ENCODE measurements around the gene PTCD1. TPM values are rescaled to one million over a fixed set of nuclear protein-coding genes. Genes with fewer than 3 reads are reported as not detected.

PTCD1 gene
- total RNA-seq, 1 experiment from 2014 or later = 15.0 TPM

DNA sequence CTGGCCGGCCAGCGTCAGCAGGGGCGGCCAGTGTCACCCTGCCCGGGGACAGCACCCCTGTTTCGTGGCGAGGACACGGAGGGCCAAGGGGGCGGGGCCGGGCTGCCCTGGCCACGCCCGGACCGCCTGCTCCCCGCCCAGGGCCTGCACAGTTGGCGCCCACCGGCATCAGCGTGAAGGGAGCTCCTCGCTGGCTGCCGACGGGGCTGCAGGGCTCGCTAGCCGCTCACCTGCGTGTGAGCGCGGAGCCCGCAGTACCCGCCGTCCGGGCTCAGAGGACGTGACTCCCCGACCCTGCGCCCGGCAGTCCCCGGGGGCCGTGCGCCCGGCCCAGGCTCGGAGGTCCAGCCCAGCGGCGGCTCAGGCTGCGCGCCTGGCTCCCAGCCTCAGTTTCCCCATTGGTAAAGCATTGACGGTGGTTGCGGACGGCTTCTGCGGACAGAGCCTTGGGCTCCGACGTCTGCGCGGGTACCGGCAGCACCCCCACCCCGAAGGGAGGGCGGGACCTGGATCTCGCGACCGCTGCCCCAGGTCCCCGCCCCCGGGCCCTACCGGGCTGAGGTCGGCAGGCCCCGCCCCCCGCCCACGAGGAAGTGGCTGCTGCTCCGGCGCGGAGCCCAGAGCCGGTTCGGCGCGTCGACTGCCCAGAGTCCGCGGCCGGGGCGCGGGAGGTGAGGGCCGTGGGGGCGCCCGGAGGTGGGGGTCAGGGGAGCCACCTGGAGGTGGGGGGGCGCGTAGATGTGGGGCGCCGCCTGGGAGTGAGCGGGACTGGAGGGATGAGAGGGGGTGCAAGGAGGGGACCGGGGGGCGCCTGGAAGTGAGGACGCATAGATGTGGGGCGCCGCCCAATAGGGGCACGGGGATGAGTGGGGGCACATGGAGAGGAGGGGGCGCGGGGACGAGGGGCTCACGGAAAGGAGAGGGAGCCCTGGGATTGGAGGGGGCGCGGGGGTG, 64.2 kb downstream of the PTCD1 start, which contains the start of gene ARPC1B:
Gene ARPC1B (plus strand): TSS at position 620 of the 954 bp plus-strand sequence. CDS start 10,985 bp downstream, outside the sequence.
- Histone ChIP-seq H3K9me3 (ENCODE audit: control insufficient read depth, insufficient read depth, low read depth, low read length) (no peaks in the 10 kb centered on the region), H3K4me1 (ENCODE audit: control insufficient read depth, insufficient read depth, low read length) (peaks cover 33% of the 10 kb centered on the region), H3K36me3 (ENCODE audit: control insufficient read depth, insufficient read depth, low read length) (no peaks in the 10 kb centered on the region; the same call in 1 of the 2 replicates), H3K27me3 (ENCODE audit: control insufficient read depth, insufficient read depth, low read length) (no peaks in the 10 kb centered on the region), H3K4me3 (ENCODE audit: low read depth in 2 of 2, low read length in 2 of 2) (peak within 1 kb of the TSS; percentile 63 to 81), H3K27ac (ENCODE audit: low read length) (peak within 1 kb of the TSS; percentile 77)
- TF ChIP-seq, protein P1, sequence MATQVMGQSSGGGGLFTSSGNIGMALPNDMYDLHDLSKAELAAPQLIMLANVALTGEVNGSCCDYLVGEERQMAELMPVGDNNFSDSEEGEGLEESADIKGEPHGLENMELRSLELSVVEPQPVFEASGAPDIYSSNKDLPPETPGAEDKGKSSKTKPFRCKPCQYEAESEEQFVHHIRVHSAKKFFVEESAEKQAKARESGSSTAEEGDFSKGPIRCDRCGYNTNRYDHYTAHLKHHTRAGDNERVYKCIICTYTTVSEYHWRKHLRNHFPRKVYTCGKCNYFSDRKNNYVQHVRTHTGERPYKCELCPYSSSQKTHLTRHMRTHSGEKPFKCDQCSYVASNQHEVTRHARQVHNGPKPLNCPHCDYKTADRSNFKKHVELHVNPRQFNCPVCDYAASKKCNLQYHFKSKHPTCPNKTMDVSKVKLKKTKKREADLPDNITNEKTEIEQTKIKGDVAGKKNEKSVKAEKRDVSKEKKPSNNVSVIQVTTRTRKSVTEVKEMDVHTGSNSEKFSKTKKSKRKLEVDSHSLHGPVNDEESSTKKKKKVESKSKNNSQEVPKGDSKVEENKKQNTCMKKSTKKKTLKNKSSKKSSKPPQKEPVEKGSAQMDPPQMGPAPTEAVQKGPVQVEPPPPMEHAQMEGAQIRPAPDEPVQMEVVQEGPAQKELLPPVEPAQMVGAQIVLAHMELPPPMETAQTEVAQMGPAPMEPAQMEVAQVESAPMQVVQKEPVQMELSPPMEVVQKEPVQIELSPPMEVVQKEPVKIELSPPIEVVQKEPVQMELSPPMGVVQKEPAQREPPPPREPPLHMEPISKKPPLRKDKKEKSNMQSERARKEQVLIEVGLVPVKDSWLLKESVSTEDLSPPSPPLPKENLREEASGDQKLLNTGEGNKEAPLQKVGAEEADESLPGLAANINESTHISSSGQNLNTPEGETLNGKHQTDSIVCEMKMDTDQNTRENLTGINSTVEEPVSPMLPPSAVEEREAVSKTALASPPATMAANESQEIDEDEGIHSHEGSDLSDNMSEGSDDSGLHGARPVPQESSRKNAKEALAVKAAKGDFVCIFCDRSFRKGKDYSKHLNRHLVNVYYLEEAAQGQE (IDR thresholded peaks at IDR 0.05; ENCODE audit: insufficient read depth in 1 of 2, low read depth in 2 of 2, low read length in 1 of 2) = no peak
- 0 out of 2 replicates have a peak, but pooled peaks have one; percentile 14 for TF ChIP-seq SIN3A (IDR thresholded peaks at IDR 0.05; ENCODE audit: borderline replicate concordance, insufficient read depth, low read depth, low read length)
- TF ChIP-seq POLR2AphosphoS5 (IDR thresholded peaks at IDR 0.05; ENCODE audit: low read depth, low read length) = peak; percentile 83
- DNase-seq (ENCODE audit: low read depth, low spot score) (no peak), ATAC-seq (peak; percentile 87)
- POLR2A ChIA-PET = interaction anchor here (0.6 to 0.7 kb wide), 3 partner anchors 24 to 367 kb away, joined by 3 to 9 read pairs (median 4); no protein-coding TSS in a partner anchor
- in situ Hi-C loops (cut with HindIII; ENCODE audit: low pct_unique_long_range_greater_than_20kb, low sequenced_read_pairs) = no loop called here
- intact Hi-C loops (cut with micrococcal nuclease; ENCODE audit: unreplicated experiment) = no loop called here
- CTCF ChIA-PET = interaction anchor here (0.5 to 0.6 kb wide), 2 partner anchors 15 to 42 kb away, joined by 3 to 10 read pairs; no protein-coding TSS in a partner anchor
- BruUV-seq (replicated peaks) = no TSS peak

- POLR2A ChIA-PET = interaction anchor here (0.7 kb wide), 1 partner anchor 40 kb away, joined by 9 read pairs; no protein-coding TSS in a partner anchor
Measured at GRCh38 chr7:99373091-99374066, 65.2 kb downstream of the PTCD1 start.

More at GRCh38 chr7:99373091-99374066, 65.2 kb downstream of the PTCD1 start:
- Histone ChIP-seq H3K36me3 (ENCODE audit: control insufficient read depth, insufficient read depth, low read length) (no peaks in the 10 kb centered on the region; the same call in 1 of the 2 replicates), H3K27ac (ENCODE audit: low read length) (peak overlapping the region; percentile 77), H3K27me3 (ENCODE audit: control insufficient read depth, insufficient read depth, low read length) (no peaks in the 10 kb centered on the region), H3K4me3 (ENCODE audit: low read depth in 2 of 2, low read length in 2 of 2) (peak overlapping the region; percentile 63 to 81), H3K9me3 (ENCODE audit: control insufficient read depth, insufficient read depth, low read depth, low read length) (no peaks in the 10 kb centered on the region), H3K4me1 (ENCODE audit: control insufficient read depth, insufficient read depth, low read length) (peaks cover 24% of the 10 kb centered on the region)
- intact Hi-C loops (cut with micrococcal nuclease; ENCODE audit: unreplicated experiment) (no loop called here), in situ Hi-C loops (cut with HindIII; ENCODE audit: low pct_unique_long_range_greater_than_20kb, low sequenced_read_pairs) (no loop called here)
- ATAC-seq (no peak), DNase-seq (ENCODE audit: low read depth, low spot score) (no peak)
- TSS peak; percentile 69 for BruUV-seq (replicated peaks)
- TF ChIP-seq, protein P2, sequence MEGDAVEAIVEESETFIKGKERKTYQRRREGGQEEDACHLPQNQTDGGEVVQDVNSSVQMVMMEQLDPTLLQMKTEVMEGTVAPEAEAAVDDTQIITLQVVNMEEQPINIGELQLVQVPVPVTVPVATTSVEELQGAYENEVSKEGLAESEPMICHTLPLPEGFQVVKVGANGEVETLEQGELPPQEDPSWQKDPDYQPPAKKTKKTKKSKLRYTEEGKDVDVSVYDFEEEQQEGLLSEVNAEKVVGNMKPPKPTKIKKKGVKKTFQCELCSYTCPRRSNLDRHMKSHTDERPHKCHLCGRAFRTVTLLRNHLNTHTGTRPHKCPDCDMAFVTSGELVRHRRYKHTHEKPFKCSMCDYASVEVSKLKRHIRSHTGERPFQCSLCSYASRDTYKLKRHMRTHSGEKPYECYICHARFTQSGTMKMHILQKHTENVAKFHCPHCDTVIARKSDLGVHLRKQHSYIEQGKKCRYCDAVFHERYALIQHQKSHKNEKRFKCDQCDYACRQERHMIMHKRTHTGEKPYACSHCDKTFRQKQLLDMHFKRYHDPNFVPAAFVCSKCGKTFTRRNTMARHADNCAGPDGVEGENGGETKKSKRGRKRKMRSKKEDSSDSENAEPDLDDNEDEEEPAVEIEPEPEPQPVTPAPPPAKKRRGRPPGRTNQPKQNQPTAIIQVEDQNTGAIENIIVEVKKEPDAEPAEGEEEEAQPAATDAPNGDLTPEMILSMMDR (IDR thresholded peaks at IDR 0.05) = no peak
- no peak for TF ChIP-seq POLR2AphosphoS5 (IDR thresholded peaks at IDR 0.05; ENCODE audit: low read depth, low read length)
- TF ChIP-seq TCF7L2 (IDR thresholded peaks at IDR 0.05; ENCODE audit: low read depth, low read length) = no peak
- no peak for TF ChIP-seq SIN3A (IDR thresholded peaks at IDR 0.05; ENCODE audit: borderline replicate concordance, insufficient read depth, low read depth, low read length)
- TF ChIP-seq, protein P1 (IDR thresholded peaks at IDR 0.05; ENCODE audit: insufficient read depth in 1 of 2, low read depth in 2 of 2, low read length in 1 of 2) = no peak
- CTCF ChIA-PET = interaction anchor here (0.6 to 1.0 kb wide), 2 partner anchors 16 to 42 kb away, joined by 3 to 10 read pairs; no protein-coding TSS in a partner anchor

Measured in Panc1 (cell line).